Activated T-cell treated with anti-CD3 and anti-CD28 coated beads, Interleukin-2, amount 50 U/mL, for 4 hours (primary cell): Measurements from ENCODE around the gene TNS2. TPM values are rescaled to one million over a fixed set of nuclear protein-coding genes. Genes with fewer than 3 reads are reported as not detected.
"Not testable (repeated sequence)": the region's sequence is repeated elsewhere in the genome, so short reads cannot be mapped to it uniquely, and the experiment has no call there.

Source experiments
- ATAC-seq, 2 donors: fragments of 200-7000 bp; cut with Tn5 transposase; one replicate each; pipeline ENCODE4 v1.10.0; 2021
- DNase-seq: peaks from one replicate; pipeline ENCODE4 v3.0.0-alpha.2; 2020
- H3K27me3 Mint-ChIP-seq: one replicate; pipeline ENCODE4 v1.8.0; 2021; ENCODE audit warnings: low read depth, mixed read lengths
- H3K36me3 Mint-ChIP-seq: one replicate; pipeline ENCODE4 v1.8.0; 2022; ENCODE audit warnings: mixed read lengths; ENCODE audit not compliant: insufficient read depth
- H3K4me1 Mint-ChIP-seq: one replicate; pipeline ENCODE4 v1.8.0; 2021; ENCODE audit warnings: low read depth, mixed read lengths
- H3K4me3 Mint-ChIP-seq: one replicate; pipeline ENCODE4 v1.8.0; 2021; ENCODE audit warnings: mild to moderate bottlenecking, moderate library complexity, mixed read lengths
- H3K9me3 Mint-ChIP-seq: one replicate; pipeline ENCODE4 v1.8.0; 2021; ENCODE audit warnings: mixed read lengths
- total RNA-seq, 3 donors: library from RNA; stranded (reverse); gene quantifications; one replicate each; pipeline ENCODE4 v1.2.1, GENCODE V29; 2021

Gene TNS2
- total RNA-seq: 1 to 10 TPM in 2 of 3 donors, under 1 TPM in 1; 0.87 to 2.5 (median 2.1) TPM

GRCh38 chr12:53049571-53050318, at the start of gene TNS2:
TNS2 (plus strand) TSS chr12:53050065; CDS start chr12:53050186, 121 bp downstream.
- Mint-ChIP-seq H3K4me1 (peaks cover 26% of the 10 kb centered on the region), H3K9me3 (no peaks in the 10 kb centered on the region), H3K4me3 (no peak within 1 kb of the TSS), H3K27me3 (no peaks in the 10 kb centered on the region), H3K36me3 (no peaks in the 10 kb centered on the region)
- DNase-seq: no peak
- ATAC-seq: no peak

GRCh38 chr12:53004178-53004577, 45.7 kb upstream of the TNS2 start:
- DNase-seq (no peak), ATAC-seq (no peak)
- Mint-ChIP-seq H3K36me3 (peaks cover 14% of the 10 kb centered on the region), H3K4me3 (no peak overlapping the region), H3K27me3 (peaks cover 12% of the 10 kb centered on the region), H3K9me3 (no peaks in the 10 kb centered on the region), H3K4me1 (peaks cover 26% of the 10 kb centered on the region)

GRCh38 chr12:53004582-53004981, 45.3 kb upstream of the TNS2 start:
- peaks cover 29% of the 10 kb centered on the region for H3K4me1 Mint-ChIP-seq
- H3K36me3 Mint-ChIP-seq: peaks cover 14% of the 10 kb centered on the region
- DNase-seq (no peak), ATAC-seq (no peak)
- H3K9me3 Mint-ChIP-seq: no peaks in the 10 kb centered on the region
- H3K4me3 Mint-ChIP-seq: peak overlapping the region; percentile 51
- peaks cover 8% of the 10 kb centered on the region for H3K27me3 Mint-ChIP-seq

- no peak for DNase-seq
- H3K9me3 Mint-ChIP-seq: no peaks in the 10 kb centered on the region
- H3K4me3 Mint-ChIP-seq: peak overlapping the region; percentile 97
Observed at GRCh38 chr12:53005215-53005985, 44.5 kb upstream of the TNS2 start.

GRCh38 chr12:53005986-53006809, 43.7 kb upstream of the TNS2 start, which contains the start of gene EIF4B:
EIF4B (plus strand) TSS chr12:53006456; CDS start chr12:53006484, 28 bp downstream.
- DNase-seq (peak; percentile 99), ATAC-seq (peak; percentile 84 to 90)
- Mint-ChIP-seq H3K4me1 (peaks cover 44% of the 10 kb centered on the region), H3K36me3 (peaks cover 22% of the 10 kb centered on the region), H3K9me3 (no peaks in the 10 kb centered on the region), H3K4me3 (peak within 1 kb of the TSS; percentile 97), H3K27me3 (peaks cover 3% of the 10 kb centered on the region)

More at GRCh38 chr12:53005215-53005985, 44.5 kb upstream of the TNS2 start:
- Mint-ChIP-seq H3K36me3 (peaks cover 19% of the 10 kb centered on the region), H3K27me3 (peaks cover 3% of the 10 kb centered on the region), H3K4me1 (peaks cover 37% of the 10 kb centered on the region)
- ATAC-seq: no peak

GRCh38 chr12:53006810-53007309, 43.0 kb upstream of the TNS2 start:
- Mint-ChIP-seq H3K27me3 (peaks cover under 1% of the 10 kb centered on the region), H3K9me3 (no peaks in the 10 kb centered on the region), H3K4me3 (peak overlapping the region; percentile 97), H3K4me1 (peaks cover 51% of the 10 kb centered on the region), H3K36me3 (peaks cover 26% of the 10 kb centered on the region)
- ATAC-seq (peak; percentile 62), DNase-seq (peak; percentile 80)

- Mint-ChIP-seq H3K27me3 (no peaks in the 10 kb centered on the region), H3K9me3 (no peaks in the 10 kb centered on the region), H3K36me3 (peaks cover 28% of the 10 kb centered on the region), H3K4me1 (peaks cover 55% of the 10 kb centered on the region), H3K4me3 (peak overlapping the region; percentile 97)
- ATAC-seq (no peak), DNase-seq (no peak)
Observed at GRCh38 chr12:53007343-53007742, 42.5 kb upstream of the TNS2 start.

GRCh38 chr12:53008760-53009159, 41.1 kb upstream of the TNS2 start:
- Mint-ChIP-seq H3K4me3 (peak overlapping the region; percentile 97), H3K36me3 (peaks cover 32% of the 10 kb centered on the region), H3K4me1 (peaks cover 65% of the 10 kb centered on the region)
- not testable (repeated sequence) for ATAC-seq, DNase-seq, H3K9me3 Mint-ChIP-seq, H3K27me3 Mint-ChIP-seq

- no peak overlapping the region for H3K4me3 Mint-ChIP-seq
- DNase-seq (no peak), ATAC-seq (no peak)
- no peaks in the 10 kb centered on the region for H3K27me3 Mint-ChIP-seq
- H3K36me3 Mint-ChIP-seq: peaks cover 37% of the 10 kb centered on the region
- peaks cover 69% of the 10 kb centered on the region for H3K4me1 Mint-ChIP-seq
- no peaks in the 10 kb centered on the region for H3K9me3 Mint-ChIP-seq
Observed at GRCh38 chr12:53010955-53011354, 38.9 kb upstream of the TNS2 start.

- Mint-ChIP-seq H3K9me3 (no peaks in the 10 kb centered on the region), H3K27me3 (no peaks in the 10 kb centered on the region), H3K4me1 (peaks cover 70% of the 10 kb centered on the region), H3K36me3 (peaks cover 39% of the 10 kb centered on the region), H3K4me3 (no peak overlapping the region)
- ATAC-seq (no peak), DNase-seq (no peak)
Observed at GRCh38 chr12:53011889-53012288, 38.0 kb upstream of the TNS2 start.

- ATAC-seq (no peak), DNase-seq (no peak)
- H3K9me3 Mint-ChIP-seq: no peaks in the 10 kb centered on the region
- no peak overlapping the region for H3K4me3 Mint-ChIP-seq
- H3K36me3 Mint-ChIP-seq: peaks cover 41% of the 10 kb centered on the region
- peaks cover 62% of the 10 kb centered on the region for H3K4me1 Mint-ChIP-seq
- no peaks in the 10 kb centered on the region for H3K27me3 Mint-ChIP-seq
Observed at GRCh38 chr12:53012928-53013327, 36.9 kb upstream of the TNS2 start.

- ATAC-seq (peak in 1 of 2 donors; percentile 58), DNase-seq (no peak)
- Mint-ChIP-seq H3K27me3 (no peaks in the 10 kb centered on the region), H3K4me3 (no peak overlapping the region), H3K4me1 (peaks cover 47% of the 10 kb centered on the region), H3K36me3 (peaks cover 45% of the 10 kb centered on the region), H3K9me3 (no peaks in the 10 kb centered on the region)
Observed at GRCh38 chr12:53014709-53015108, 35.2 kb upstream of the TNS2 start.

GRCh38 chr12:53025250-53025649, 24.6 kb upstream of the TNS2 start:
- DNase-seq: no peak
- Mint-ChIP-seq H3K36me3 (peaks cover 31% of the 10 kb centered on the region), H3K4me1 (peaks cover 5% of the 10 kb centered on the region), H3K9me3 (no peaks in the 10 kb centered on the region), H3K27me3 (no peaks in the 10 kb centered on the region), H3K4me3 (no peak overlapping the region)
- no peak for ATAC-seq

- H3K4me1 Mint-ChIP-seq, H3K4me3 Mint-ChIP-seq, H3K27me3 Mint-ChIP-seq, H3K9me3 Mint-ChIP-seq, ATAC-seq, DNase-seq: not testable (repeated sequence)
- peaks cover 34% of the 10 kb centered on the region for H3K36me3 Mint-ChIP-seq
Observed at GRCh38 chr12:53027014-53027413, 22.9 kb upstream of the TNS2 start.
